Measurements from ENCODE around the gene PEAR1. TPM values are rescaled to one million over a fixed set of nuclear protein-coding genes. Genes with fewer than 3 reads are reported as not detected.

PEAR1 gene
- total RNA-seq, 4 donors from 2014 or later: 5.9 to 40.9 (median 8.7) TPM

DNA sequence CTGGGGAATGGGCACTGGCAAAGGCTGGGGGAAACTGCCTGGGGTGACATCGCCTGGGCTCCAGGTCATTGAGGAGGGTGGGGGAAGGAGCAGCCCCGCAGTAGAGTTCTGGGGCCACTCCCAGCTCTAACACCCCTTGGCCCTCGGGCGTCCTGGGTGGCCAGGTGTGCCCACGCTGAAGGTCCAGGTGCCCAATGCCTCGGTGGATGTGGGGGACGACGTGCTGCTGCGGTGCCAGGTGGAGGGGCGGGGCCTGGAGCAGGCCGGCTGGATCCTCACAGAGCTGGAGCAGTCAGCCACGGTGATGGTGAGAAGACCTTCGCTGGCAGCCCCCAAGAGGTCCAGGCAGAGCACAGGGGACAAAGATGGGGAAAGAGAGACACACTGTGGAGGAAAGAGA, 25.2 kb upstream of the PEAR1 start:
- TF ChIP-seq, protein P1, sequence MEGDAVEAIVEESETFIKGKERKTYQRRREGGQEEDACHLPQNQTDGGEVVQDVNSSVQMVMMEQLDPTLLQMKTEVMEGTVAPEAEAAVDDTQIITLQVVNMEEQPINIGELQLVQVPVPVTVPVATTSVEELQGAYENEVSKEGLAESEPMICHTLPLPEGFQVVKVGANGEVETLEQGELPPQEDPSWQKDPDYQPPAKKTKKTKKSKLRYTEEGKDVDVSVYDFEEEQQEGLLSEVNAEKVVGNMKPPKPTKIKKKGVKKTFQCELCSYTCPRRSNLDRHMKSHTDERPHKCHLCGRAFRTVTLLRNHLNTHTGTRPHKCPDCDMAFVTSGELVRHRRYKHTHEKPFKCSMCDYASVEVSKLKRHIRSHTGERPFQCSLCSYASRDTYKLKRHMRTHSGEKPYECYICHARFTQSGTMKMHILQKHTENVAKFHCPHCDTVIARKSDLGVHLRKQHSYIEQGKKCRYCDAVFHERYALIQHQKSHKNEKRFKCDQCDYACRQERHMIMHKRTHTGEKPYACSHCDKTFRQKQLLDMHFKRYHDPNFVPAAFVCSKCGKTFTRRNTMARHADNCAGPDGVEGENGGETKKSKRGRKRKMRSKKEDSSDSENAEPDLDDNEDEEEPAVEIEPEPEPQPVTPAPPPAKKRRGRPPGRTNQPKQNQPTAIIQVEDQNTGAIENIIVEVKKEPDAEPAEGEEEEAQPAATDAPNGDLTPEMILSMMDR (IDR thresholded peaks at IDR 0.05; ENCODE audit: low read depth): no peak

DNA sequence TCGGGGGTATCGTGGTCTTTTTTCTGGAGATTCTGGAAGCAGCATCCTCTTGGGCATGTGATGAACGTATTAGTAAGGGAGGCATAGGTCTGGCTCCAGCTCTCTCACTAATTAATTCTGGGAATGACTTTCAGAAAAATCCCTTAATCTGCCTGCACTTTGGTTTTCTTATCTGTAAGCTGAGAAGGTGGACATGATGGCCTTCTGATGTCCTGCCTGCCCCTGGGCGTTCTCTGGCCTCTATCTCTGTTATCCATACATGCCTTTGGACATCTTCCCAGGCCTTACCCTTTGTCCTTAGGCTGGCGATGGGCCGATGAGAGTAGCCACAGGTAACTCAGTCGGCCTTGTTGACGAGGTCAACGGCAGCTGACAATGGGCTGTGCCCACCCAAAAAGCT, 24.1 kb upstream of the PEAR1 start:
- TF ChIP-seq, protein P1 (IDR thresholded peaks at IDR 0.05; ENCODE audit: low read depth): no peak

DNA sequence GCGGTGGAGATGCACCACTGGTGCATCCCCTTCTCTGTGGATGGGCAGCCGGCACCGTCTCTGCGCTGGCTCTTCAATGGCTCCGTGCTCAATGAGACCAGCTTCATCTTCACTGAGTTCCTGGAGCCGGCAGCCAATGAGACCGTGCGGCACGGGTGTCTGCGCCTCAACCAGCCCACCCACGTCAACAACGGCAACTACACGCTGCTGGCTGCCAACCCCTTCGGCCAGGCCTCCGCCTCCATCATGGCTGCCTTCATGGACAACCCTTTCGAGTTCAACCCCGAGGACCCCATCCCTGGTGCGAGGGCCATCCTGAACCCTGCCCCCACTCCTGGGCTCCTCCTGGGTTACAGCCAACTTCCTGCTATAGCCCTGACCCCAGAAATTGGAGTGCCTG, 19.9 kb upstream of the PEAR1 start:
- TF ChIP-seq, protein P1 (IDR thresholded peaks at IDR 0.05; ENCODE audit: low read depth): no peak

DNA sequence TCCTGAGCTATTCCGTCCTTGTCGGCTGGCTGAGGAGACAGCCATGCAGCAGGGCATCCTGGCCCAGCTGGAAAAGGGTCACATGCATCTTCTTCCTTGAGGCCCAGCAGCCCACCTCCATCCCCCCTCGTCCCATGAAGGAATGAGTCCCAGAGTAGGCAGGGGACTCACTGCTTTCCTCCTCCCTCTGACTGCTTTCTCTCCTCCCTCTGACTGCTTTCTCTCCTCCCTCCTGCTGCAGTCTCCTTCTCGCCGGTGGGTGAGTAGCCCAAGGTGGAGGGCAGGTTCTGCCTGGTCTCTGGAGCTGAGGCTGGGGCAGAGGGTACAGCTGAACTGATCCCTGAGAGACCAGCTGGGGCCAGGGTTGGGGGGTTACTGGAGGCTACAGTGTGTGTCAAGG, 19.4 kb upstream of the PEAR1 start:
- TF ChIP-seq, protein P1 (IDR thresholded peaks at IDR 0.05; ENCODE audit: low read depth): no peak

DNA sequence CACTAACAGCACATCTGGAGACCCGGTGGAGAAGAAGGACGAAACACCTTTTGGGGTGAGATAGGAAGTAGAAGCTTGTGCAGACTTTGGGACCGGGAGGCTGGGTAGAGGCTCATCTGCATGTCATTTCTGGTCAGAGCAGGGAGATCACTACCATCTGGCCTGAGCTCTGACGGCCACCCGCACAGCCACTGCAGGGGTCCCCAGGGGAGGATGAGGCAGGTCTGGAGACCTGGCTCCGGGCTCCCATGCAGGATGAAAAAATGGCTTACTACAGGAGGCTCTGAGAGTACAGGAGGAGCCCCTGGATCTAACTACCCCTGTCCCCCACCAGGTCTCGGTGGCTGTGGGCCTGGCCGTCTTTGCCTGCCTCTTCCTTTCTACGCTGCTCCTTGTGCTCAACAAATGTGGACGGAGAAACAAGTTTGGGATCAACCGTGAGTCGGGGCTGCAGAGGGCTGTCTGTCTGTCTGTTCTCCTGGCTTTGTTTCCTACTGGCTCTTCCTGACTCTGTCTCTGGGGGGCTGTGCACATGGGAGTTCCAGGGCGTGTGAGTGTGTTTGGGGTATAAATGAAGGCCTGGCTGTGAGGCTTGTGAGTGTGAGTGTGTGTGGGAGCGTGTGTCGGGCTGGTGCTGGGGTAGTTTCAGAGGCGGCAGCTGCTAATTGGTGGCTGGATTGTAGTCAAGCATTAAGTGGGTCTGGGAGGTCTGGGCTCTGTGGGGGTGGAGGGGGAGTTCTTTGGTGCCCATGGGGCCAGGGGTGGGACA, 18.8 kb upstream of the PEAR1 start:
- TF ChIP-seq, protein P1 (IDR thresholded peaks at IDR 0.05; ENCODE audit: low read depth): no peak

DNA sequence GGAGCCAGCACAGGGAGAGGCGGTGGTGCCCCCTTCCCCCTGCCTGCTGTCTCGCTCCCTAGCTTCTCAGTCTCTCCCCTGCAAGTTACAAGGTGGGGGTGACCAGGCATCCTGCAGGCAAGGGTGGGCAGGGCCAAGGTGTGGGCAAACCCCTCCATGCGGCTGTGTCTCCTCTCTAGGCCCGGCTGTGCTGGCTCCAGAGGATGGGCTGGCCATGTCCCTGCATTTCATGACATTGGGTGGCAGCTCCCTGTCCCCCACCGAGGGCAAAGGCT, 18.2 kb upstream of the PEAR1 start:
- TF ChIP-seq, protein P1 (IDR thresholded peaks at IDR 0.05; ENCODE audit: low read depth): no peak

DNA sequence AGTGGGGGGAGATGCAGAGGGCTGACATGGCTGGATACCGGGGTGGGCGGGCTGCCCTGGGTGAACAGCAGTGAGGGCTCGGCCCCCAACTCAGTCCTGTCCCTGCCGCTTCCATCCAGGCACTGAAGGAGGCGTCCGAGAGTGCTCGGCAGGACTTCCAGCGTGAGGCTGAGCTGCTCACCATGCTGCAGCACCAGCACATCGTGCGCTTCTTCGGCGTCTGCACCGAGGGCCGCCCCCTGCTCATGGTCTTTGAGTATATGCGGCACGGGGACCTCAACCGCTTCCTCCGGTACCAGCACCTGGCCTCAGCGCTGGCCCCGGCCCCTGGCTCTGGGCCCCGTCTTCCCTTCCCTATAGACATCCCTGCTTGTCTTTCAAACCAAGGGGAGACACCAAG, 17.2 kb upstream of the PEAR1 start:
- TF ChIP-seq, protein P1 (IDR thresholded peaks at IDR 0.05; ENCODE audit: low read depth): no peak
